G401 (cell line): ENCODE results near the gene ZNF555. TPM values are rescaled to one million over a fixed set of nuclear protein-coding genes. Genes with fewer than 3 reads are reported as not detected.

Experiments used
- DNase-seq: peaks from one replicate; pipeline ENCODE4 v3.0.0-alpha.2; 2015; ENCODE audit warnings: low spot score
- in situ Hi-C: cut with HindIII; loops from 2 replicates; pipeline ENCODE4 v1.10.0; 2016; ENCODE audit warnings: low sequenced_read_pairs, mixed read lengths
- total RNA-seq: library from RNA; depleted of rRNA; stranded (reverse); fragments of >200 nt; shearing (Covaris generic); gene quantifications from 2 replicates; pipeline ENCODE4 v1.2.3, GENCODE V29; 2014

ZNF555 gene
- total RNA-seq, 1 experiment from 2014 or later, result 19.0 TPM

DNA sequence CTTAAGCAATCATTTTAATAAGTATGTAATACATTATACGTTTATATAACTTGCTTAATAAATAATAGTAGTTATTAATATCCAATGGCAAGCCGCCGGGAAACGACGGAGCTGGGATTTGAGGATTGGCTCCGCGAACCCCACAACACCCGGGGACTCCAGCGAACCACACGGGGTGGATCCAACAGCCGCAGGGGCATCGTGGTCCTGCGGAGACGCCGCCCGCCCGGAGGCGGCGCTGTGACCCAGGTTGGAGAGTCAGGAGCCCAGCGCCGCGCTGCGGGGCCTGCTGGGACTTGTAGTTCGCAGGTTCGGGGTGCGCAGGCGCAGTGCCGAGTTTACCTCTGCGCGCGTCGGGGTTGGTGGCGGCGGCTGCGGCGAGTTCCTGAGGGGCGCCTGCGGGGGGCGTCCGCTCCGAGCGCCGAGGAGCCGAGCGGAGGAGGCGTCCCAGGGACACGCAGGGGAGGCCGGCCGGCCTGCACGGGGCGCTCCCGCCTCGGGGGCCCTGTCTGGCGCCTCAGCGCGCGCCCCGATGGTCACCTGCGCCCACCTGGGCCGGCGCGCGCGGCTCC lies 21.6 kb upstream of the ZNF555 start, which contains the start of gene ZNF554:
ZNF554 (plus strand) TSS at position 329 of the 572 bp plus-strand sequence; CDS start at position 533, 204 bp downstream.
- in situ Hi-C loops, result no loop called here
- DNase-seq, result peak; percentile 94

DNA sequence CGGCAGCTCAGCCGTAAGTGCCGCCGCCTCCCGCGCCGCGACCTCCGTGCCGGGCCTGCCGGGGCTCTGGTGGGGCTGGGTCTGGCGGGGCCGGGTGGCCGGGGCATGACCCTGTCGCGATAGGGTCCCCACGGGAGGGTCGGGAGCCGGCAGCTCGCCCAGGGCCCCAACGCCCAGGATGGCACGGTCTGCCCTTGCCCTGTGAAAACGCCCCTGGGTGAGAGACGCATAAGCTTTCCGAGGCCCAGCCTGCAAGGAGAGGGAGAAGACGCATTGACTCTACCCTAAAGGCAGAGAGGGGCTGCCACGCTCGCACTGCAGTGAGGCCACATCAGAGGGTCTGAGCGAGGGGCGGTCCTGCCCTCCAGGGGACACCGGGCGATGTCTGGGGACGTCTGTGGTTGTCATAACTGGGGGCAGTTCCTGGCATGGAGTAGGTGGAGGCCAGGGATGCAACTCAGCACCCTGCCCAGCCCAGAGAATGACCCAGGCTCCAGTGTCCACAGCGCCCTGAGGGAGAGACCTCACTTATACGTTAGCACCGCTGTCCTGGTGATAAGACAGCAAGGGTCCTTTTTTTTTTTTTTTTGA lies 21.1 kb upstream of the ZNF555 start:
- DNase-seq, result no peak
- in situ Hi-C loops, result no loop called here

- no peak for DNase-seq
- in situ Hi-C loops, result no loop called here
These were observed 18.4 kb upstream of the ZNF555 start for GRCh38 chr19:2822846-2823245.

- DNase-seq, result no peak
- in situ Hi-C loops, result no loop called here
These were observed 17.6 kb upstream of the ZNF555 start for GRCh38 chr19:2823646-2824045.

DNA sequence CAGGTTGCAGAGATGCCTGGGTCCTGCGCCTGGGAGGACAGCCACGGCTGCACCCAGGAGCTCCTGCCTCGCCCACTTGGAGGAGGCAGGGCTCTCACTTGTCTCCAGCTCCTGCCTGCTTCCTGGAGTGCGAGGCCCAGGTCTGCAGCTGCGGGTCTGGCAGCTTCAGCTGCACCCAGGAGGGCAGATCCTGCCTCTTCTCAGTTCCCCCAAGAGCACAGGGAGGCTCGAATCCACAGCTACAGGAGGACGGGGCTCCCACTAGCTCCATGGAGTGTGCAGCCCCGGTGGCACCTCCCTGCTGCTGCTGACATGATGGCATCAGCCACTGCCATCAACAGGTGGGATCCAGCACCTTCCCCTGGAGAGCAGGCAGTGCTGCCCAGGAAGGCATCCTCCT lies 17.1 kb upstream of the ZNF555 start:
- in situ Hi-C loops, result no loop called here
- DNase-seq, result no peak

- DNase-seq, result no peak
- in situ Hi-C loops, result no loop called here
These were observed 14.3 kb upstream of the ZNF555 start for GRCh38 chr19:2827022-2827421.

DNA sequence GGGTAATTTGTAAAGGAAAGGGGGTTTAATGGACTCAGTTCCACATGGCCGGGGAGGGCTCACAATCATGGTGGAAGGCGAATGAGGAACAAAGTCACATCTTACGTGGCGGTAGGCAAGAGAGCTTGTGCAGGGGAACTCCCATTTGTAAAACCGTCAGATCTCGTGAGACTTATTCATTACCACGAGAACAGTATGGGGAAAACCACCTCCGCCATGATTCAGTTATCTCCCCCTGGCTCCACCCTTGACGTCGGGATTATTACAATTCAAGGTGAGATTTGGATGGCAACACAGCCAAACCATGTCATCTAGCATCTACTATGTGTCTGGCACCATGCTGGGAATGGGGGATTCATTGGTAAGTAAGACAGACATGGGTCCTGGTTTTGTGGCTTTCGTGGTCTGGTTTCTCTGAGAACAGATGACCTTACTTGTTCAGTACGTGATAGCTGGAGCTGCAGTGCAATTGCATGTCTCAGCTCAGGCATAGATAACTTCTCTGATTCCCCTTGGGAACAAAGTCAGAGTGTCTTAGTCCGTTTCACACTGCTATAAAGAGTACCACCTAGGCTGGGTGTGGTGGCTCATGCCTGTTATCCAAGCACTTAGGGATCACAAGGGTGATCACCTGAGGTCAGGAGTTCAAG lies 13.3 kb upstream of the ZNF555 start:
- DNase-seq, result no peak
- in situ Hi-C loops, result no loop called here

GRCh38 chr19:2834294-2834871 lies 6.9 kb upstream of the ZNF555 start:
- in situ Hi-C loops, result no loop called here
- DNase-seq, result no peak

GRCh38 chr19:2837430-2837829 lies 3.8 kb upstream of the ZNF555 start:
- no peak for DNase-seq
- in situ Hi-C loops, result no loop called here

GRCh38 chr19:2841855-2842574 lies 740 bp downstream of the ZNF555 start:
- DNase-seq, result peak; percentile 4
- in situ Hi-C loops, result no loop called here

DNA sequence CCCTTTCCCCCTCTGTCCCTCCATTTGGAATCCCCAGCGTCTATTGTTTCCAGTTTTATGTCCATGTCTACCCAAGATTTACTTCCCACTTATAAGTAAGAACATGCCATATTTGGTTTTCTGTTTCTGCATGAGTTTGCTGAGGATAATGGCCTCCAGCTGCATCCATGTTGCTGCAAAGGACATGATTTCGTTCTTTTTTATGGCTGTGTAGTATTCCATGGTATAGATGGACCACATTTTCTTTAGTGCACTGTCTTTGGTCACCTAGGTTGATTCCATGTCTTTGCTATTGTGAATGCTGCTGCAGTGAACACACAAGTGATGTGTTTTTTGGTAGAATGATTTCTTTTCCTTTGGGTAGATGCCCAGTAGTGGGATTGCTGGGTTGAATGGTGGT lies 3.8 kb downstream of the ZNF555 start:
- in situ Hi-C loops, result no loop called here
- no peak for DNase-seq

GRCh38 chr19:2846180-2846894 lies 5.1 kb downstream of the ZNF555 start:
- DNase-seq, result no peak
- in situ Hi-C loops, result no loop called here

DNA sequence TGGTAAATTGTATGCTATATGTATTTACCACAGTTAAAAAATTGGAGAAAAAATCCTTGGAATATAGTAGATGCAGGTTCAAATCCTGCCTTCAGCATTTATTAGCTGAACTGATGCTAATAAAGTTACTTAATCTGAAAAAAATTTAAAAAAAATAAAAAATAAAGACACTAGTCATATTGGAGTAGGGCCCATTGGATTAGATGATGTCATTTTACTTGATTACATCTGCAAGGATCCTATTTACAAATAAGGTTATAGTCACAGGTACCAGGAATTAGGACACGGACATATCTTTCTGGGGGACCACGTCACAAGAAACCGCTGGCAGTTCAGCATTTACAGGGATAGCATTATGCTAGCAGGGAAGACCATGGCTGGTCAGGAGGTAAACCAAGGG lies 6.2 kb downstream of the ZNF555 start:
- DNase-seq, result no peak
- in situ Hi-C loops, result no loop called here

DNA sequence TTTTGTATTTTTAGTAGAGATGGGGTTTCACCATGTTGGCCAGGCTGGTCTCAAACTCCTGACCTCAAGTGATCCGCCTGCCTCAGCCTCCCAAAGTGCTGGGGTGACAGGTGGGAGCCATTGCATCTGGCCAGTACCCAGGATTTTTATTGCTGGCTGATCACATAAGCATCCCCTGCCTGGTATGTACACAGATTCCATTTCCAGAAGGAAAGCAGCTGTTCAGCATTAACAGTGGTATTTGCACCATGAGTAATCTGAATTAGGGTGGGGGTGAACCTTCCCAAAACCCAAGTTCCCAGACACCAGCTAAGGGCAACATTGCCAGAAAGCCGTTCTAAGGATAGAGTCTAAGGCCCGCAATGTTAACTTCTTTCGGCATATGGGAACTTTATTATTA lies 7.3 kb downstream of the ZNF555 start:
- in situ Hi-C loops, result no loop called here
- DNase-seq, result no peak

- in situ Hi-C loops, result no loop called here
These were observed 9.1 kb downstream of the ZNF555 start for GRCh38 chr19:2850256-2850925.

GRCh38 chr19:2852598-2852997 lies 11.3 kb downstream of the ZNF555 start:
- DNase-seq, result no peak
- in situ Hi-C loops, result no loop called here

More at GRCh38 chr19:2850256-2850925, 9.1 kb downstream of the ZNF555 start:
- no peak for DNase-seq

DNA sequence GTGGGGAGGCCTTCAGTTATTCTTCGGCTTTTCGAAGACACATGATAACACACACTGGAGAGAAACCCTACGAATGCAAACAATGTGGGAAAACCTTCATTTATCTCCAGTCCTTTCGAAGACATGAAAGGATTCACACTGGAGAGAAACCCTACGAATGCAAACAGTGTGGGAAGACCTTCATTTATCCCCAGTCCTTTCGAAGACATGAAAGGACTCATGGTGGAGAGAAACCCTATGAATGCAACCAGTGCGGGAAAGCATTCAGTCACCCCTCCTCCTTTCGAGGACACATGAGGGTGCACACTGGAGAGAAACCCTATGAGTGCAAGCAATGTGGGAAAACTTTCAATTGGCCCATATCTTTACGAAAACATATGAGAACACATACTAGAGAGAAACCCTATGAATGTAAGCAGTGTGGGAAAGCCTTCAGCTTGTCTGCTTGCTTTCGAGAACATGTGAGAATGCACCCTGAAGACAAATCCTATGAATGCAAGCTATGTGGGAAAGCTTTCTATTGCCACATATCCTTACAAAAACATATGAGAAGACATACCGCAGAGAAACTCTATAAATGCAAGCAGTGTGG lies 11.8 kb downstream of the ZNF555 start:
- in situ Hi-C loops, result no loop called here
- no peak for DNase-seq

DNA sequence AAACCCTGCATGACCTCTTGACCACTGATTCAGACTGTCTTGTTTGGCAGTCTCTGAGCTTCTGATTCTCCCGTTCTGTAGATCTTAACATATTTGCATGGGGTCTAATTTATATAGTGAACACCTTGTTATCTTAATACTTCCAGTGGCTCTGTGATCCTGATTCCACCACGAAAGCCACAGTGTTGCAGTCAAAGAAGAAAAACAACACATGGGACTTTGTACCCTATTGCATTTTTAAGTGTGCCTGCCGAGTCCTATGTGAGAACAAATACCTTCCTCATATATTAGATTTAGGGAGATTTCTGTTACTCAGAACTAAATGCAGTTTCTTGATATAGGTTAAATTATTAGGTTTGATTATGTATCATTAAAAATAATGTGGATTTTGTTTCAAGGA lies 13.6 kb downstream of the ZNF555 start:
- in situ Hi-C loops, result no loop called here

More for the DNA sequence above, 13.6 kb downstream of the ZNF555 start:
- DNase-seq, result no peak
